Measurements from ENCODE around the gene PARD3. TPM values are rescaled to one million over a fixed set of nuclear protein-coding genes. Genes with fewer than 3 reads are reported as not detected.
A peak's percentile ranks its signal among the peaks of the same experiment; 100 is the strongest.

PARD3 gene
- total RNA-seq, 1 experiment from 2014 or later, result 50.0 TPM

- Histone ChIP-seq H3K4me3 (no peak overlapping the region), H3K9me3 (no peaks in the 10 kb centered on the region), H3K27me3 (no peaks in the 10 kb centered on the region), H3K36me3 (no peaks in the 10 kb centered on the region)
- DNase-seq, result no peak
These were observed 563.9 kb downstream of the PARD3 start for GRCh38 chr10:34251177-34251576.

- DNase-seq, result no peak
- Histone ChIP-seq H3K36me3 (no peaks in the 10 kb centered on the region), H3K4me3 (no peak overlapping the region), H3K27me3 (no peaks in the 10 kb centered on the region), H3K9me3 (no peaks in the 10 kb centered on the region)
These were observed 564.4 kb downstream of the PARD3 start for GRCh38 chr10:34250722-34251121.

GRCh38 chr10:34249634-34250033, 565.5 kb downstream of the PARD3 start:
- Histone ChIP-seq H3K9me3 (no peaks in the 10 kb centered on the region), H3K27me3 (no peaks in the 10 kb centered on the region), H3K4me3 (no peak overlapping the region), H3K36me3 (no peaks in the 10 kb centered on the region)
- DNase-seq, result no peak

- H3K27me3 ChIP-seq, result no peaks in the 10 kb centered on the region
- no peak overlapping the region for H3K4me3 ChIP-seq
- H3K9me3 ChIP-seq, result no peaks in the 10 kb centered on the region
- DNase-seq, result no peak
- H3K36me3 ChIP-seq, result no peaks in the 10 kb centered on the region
These were observed 567.5 kb downstream of the PARD3 start for GRCh38 chr10:34247560-34247959.

- DNase-seq, result no peak
- H3K4me3 ChIP-seq, result no peak overlapping the region
- no peaks in the 10 kb centered on the region for H3K36me3 ChIP-seq
- no peaks in the 10 kb centered on the region for H3K27me3 ChIP-seq
- H3K9me3 ChIP-seq, result no peaks in the 10 kb centered on the region
These were observed 570.2 kb downstream of the PARD3 start for GRCh38 chr10:34244756-34245484.

- Histone ChIP-seq H3K27me3 (no peaks in the 10 kb centered on the region), H3K4me3 (no peak overlapping the region), H3K9me3 (no peaks in the 10 kb centered on the region), H3K36me3 (no peaks in the 10 kb centered on the region)
- DNase-seq, result no peak
These were observed 573.7 kb downstream of the PARD3 start for GRCh38 chr10:34241226-34242000.

GRCh38 chr10:34240039-34240438, 575.1 kb downstream of the PARD3 start:
- Histone ChIP-seq H3K4me3 (no peak overlapping the region), H3K27me3 (no peaks in the 10 kb centered on the region), H3K9me3 (no peaks in the 10 kb centered on the region), H3K36me3 (no peaks in the 10 kb centered on the region)
- no peak for DNase-seq

GRCh38 chr10:34237898-34238455, 577.1 kb downstream of the PARD3 start:
- no peaks in the 10 kb centered on the region for H3K9me3 ChIP-seq
- DNase-seq, result no peak
- no peaks in the 10 kb centered on the region for H3K27me3 ChIP-seq
- no peak overlapping the region for H3K4me3 ChIP-seq
- H3K36me3 ChIP-seq, result no peaks in the 10 kb centered on the region

GRCh38 chr10:34236931-34237330, 578.2 kb downstream of the PARD3 start:
- no peak overlapping the region for H3K4me3 ChIP-seq
- DNase-seq, result no peak

GRCh38 chr10:34235164-34235832, 579.8 kb downstream of the PARD3 start:
- DNase-seq, result peak; percentile 36
- Histone ChIP-seq H3K4me3 (no peak overlapping the region), H3K36me3 (no peaks in the 10 kb centered on the region), H3K9me3 (no peaks in the 10 kb centered on the region), H3K27me3 (no peaks in the 10 kb centered on the region)

More at GRCh38 chr10:34236931-34237330, 578.2 kb downstream of the PARD3 start:
- Histone ChIP-seq H3K27me3 (no peaks in the 10 kb centered on the region), H3K9me3 (no peaks in the 10 kb centered on the region), H3K36me3 (no peaks in the 10 kb centered on the region)

GRCh38 chr10:34232481-34232880, 582.6 kb downstream of the PARD3 start:
- no peak for DNase-seq
- Histone ChIP-seq H3K4me3 (no peak overlapping the region), H3K36me3 (no peaks in the 10 kb centered on the region), H3K27me3 (no peaks in the 10 kb centered on the region), H3K9me3 (no peaks in the 10 kb centered on the region)

GRCh38 chr10:34231441-34232180, 583.5 kb downstream of the PARD3 start:
- Histone ChIP-seq H3K9me3 (0 out of 2 replicates have a peak, but pooled peaks cover 2% of the 10 kb centered on the region), H3K36me3 (no peaks in the 10 kb centered on the region), H3K4me3 (no peak overlapping the region), H3K27me3 (no peaks in the 10 kb centered on the region)
- no peak for DNase-seq

GRCh38 chr10:34229917-34230316, 585.2 kb downstream of the PARD3 start:
- DNase-seq, result no peak
- H3K9me3 ChIP-seq, result 0 out of 2 replicates have a peak, but pooled peaks cover 2% of the 10 kb centered on the region
- no peak overlapping the region for H3K4me3 ChIP-seq
- no peaks in the 10 kb centered on the region for H3K27me3 ChIP-seq
- no peaks in the 10 kb centered on the region for H3K36me3 ChIP-seq

- Histone ChIP-seq H3K36me3 (no peaks in the 10 kb centered on the region), H3K4me3 (no peak overlapping the region), H3K9me3 (0 out of 2 replicates have a peak, but pooled peaks cover 2% of the 10 kb centered on the region), H3K27me3 (no peaks in the 10 kb centered on the region)
- no peak for DNase-seq
These were observed 587.0 kb downstream of the PARD3 start for GRCh38 chr10:34228066-34228465.

GRCh38 chr10:34224639-34225038, 590.5 kb downstream of the PARD3 start:
- no peak for DNase-seq
- no peaks in the 10 kb centered on the region for H3K36me3 ChIP-seq
- no peak overlapping the region for H3K4me3 ChIP-seq
- no peaks in the 10 kb centered on the region for H3K27me3 ChIP-seq
- H3K9me3 ChIP-seq, result 0 out of 2 replicates have a peak, but pooled peaks cover 2% of the 10 kb centered on the region

- Histone ChIP-seq H3K9me3 (0 out of 2 replicates have a peak, but pooled peaks cover 2% of the 10 kb centered on the region), H3K27me3 (no peaks in the 10 kb centered on the region), H3K36me3 (no peaks in the 10 kb centered on the region), H3K4me3 (no peak overlapping the region)
- DNase-seq, result no peak
These were observed 591.4 kb downstream of the PARD3 start for GRCh38 chr10:34223658-34224057.

Data from MG63 (cell line).